GM10248 (cell line): Measurements from ENCODE around the gene EIF4EBP3.

Source experiments
- CTCF ChIA-PET: fragments of 300-600 bp; sonication (Branson Sonifier 250); formaldehyde crosslinking; extraction: SDS; loops from one replicate; lab custom pipeline; 2021; ENCODE audit warnings: antibody characterized with exemption; lab: Yijun Ruan, JAX
- POLR2A ChIA-PET: fragments of 350-650 bp; sonication (Branson Sonifier 250); formaldehyde crosslinking; extraction: SDS; loops from one replicate; lab custom pipeline; 2020; ENCODE audit warnings: antibody characterized with exemption; lab: Yijun Ruan, JAX
- DNase-seq: peaks from one replicate; pipeline ENCODE4 v3.0.0; 2012; ENCODE audit errors: extremely low spot score
- TF ChIP-seq, protein P1 (sequence below): IDR thresholded peaks from 2 replicates; pipeline ENCODE4 v1.5.1; 2012; ENCODE audit warnings: mild to moderate bottlenecking, low read depth; ENCODE audit errors: extremely low read depth, missing control alignments, control extremely low read depth

EIF4EBP3 gene

DNA sequence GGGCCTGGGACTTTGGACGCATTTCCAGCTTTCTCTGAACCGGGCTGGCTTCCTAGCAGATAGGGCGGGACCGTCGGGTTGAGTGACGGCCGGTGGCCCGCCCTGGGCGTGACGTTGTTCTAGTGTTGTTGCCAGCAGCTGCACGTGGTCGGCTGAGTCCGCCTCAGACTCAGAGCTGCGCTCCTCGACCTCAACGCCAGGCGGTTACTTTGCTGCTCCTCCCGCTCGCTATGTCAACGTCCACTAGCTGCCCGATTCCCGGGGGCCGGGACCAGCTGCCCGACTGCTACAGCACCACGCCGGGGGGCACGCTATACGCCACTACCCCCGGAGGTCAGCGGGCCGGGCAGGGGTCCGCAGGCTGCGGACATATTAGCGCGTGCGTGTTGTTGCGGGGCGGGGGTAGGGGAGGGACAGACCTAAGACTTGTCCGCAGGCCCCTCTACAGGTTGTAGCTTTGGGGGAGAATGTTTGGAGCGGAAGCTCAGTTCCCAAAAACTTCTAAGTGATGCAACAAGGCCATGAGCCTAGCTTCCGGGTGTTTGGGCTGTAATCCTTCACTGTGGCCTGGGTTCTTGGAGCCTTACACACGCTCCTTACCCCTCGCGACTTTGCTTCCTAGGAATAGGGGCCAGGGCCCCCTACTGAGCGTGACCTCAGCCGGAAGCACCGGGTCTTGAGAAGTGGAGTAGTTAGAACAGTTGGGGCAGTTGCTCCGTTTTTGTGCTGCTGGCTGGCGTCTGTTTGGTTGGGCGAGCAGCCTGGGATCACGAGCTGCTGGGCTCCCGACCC lies at the start of gene EIF4EBP3:
Gene EIF4EBP3, plus strand, starts transcription at position 155 of the 792 bp plus-strand sequence. Its CDS starts 76 bp downstream, at position 231.
- CTCF ChIA-PET, result interaction anchor here (0.8 to 2.5 kb wide), 16 partner anchors 9 to 183 kb away, joined by 3 to 15 read pairs (median 6); partner anchors contain the start of genes ANKHD1, SRA1 and TMCO6
- POLR2A ChIA-PET, result interaction anchor here (0.5 to 3.2 kb wide), 7 partner anchors 10 to 1086 kb away, joined by 3 to 22 read pairs (median 4); partner anchors contain the start of genes APBB3, SLC35A4 and SRA1
- peak; percentile 90 for DNase-seq
- TF ChIP-seq, protein P1, sequence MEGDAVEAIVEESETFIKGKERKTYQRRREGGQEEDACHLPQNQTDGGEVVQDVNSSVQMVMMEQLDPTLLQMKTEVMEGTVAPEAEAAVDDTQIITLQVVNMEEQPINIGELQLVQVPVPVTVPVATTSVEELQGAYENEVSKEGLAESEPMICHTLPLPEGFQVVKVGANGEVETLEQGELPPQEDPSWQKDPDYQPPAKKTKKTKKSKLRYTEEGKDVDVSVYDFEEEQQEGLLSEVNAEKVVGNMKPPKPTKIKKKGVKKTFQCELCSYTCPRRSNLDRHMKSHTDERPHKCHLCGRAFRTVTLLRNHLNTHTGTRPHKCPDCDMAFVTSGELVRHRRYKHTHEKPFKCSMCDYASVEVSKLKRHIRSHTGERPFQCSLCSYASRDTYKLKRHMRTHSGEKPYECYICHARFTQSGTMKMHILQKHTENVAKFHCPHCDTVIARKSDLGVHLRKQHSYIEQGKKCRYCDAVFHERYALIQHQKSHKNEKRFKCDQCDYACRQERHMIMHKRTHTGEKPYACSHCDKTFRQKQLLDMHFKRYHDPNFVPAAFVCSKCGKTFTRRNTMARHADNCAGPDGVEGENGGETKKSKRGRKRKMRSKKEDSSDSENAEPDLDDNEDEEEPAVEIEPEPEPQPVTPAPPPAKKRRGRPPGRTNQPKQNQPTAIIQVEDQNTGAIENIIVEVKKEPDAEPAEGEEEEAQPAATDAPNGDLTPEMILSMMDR, result no peak

DNA sequence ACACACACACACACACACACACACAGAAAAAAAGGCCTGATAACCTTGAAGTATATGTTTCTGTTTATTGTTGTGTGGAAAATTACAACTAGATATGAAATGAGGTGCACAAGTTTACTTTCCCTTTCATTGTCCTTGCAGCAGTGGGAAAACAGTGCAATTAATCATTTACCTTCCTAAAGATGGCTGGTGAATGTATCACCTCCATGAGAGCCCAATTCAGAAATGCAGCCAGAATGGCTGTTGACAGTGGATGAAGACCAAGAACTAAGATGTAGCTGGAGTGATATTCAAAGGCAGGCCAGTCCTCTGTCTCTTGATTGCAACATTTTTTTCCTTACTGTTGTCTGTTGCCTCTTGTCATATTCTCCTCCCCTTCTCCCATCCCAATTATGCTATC lies 49.6 kb upstream of the EIF4EBP3 start:
- DNase-seq, result no peak
- TF ChIP-seq, protein P1, result no peak
- POLR2A ChIA-PET, result no interaction called here
- CTCF ChIA-PET, result no interaction called here

DNA sequence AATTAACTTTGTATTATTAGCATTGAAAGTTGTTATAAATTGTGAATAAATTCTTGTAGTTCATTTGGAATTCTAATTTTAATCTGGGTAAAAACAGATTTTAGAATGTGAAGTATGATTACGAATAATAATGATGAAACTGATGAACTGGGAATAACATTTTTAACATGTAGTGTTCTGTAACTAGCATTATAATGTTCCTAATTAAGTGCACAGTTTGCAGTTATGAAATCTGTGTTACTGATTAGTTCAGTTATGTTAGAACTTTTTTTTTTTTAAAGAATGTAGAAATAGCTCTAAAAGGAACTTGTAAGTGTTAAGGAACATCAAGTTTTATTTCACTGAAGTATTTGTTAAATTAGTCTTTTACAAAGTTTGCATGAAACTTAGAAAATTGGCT lies 48.9 kb upstream of the EIF4EBP3 start:
- TF ChIP-seq, protein P1, result no peak
- no peak for DNase-seq
- ChIA-PET CTCF (no interaction called here), POLR2A (no interaction called here)

DNA sequence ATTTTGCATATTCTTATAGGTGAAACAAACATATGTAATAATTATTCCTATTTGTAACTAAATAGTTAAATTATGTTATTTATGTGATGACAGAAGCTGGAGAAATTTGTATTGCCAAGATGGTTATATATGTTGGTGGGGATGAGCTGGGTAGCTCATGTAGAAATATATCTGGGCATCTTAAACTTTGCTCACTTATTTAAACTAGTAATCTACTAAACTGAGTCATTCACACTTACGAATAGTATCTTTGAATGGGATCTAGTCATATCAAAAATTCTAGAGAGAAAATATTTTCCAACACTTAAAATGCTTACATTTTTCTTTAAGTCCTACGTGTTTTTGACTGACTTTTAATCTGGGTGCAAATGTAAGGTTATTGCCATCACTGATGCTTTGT lies 44.6 kb upstream of the EIF4EBP3 start:
- TF ChIP-seq, protein P1, result no peak
- CTCF ChIA-PET, result interaction anchor here (0.9 kb wide), 1 partner anchor 27 kb away, joined by 3 read pairs; no protein-coding TSS in a partner anchor
- DNase-seq, result no peak
- POLR2A ChIA-PET, result no interaction called here

DNA sequence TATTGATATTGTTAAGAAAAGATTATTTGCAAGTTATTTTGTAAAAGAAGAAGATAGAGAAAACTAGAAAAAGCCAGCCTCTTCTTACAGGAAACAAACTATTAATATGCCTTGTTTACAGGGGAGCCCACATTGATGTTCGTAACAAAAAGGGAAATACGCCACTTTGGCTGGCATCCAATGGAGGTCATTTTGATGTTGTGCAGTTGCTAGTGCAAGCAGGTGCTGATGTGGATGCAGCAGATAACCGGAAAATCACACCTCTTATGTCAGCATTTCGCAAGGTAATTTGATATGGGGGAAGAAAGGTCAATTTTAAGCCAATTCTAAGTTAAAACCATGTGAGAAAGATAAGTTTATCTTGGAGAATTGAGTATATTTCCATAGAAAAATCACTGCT lies 37.6 kb upstream of the EIF4EBP3 start:
- ChIA-PET POLR2A (no interaction called here), CTCF (interaction anchor here (1.0 to 1.7 kb wide), 2 partner anchors 17 to 21 kb away, joined by 3 to 5 read pairs; no protein-coding TSS in a partner anchor)
- TF ChIP-seq, protein P1, result no peak
- DNase-seq, result no peak

DNA sequence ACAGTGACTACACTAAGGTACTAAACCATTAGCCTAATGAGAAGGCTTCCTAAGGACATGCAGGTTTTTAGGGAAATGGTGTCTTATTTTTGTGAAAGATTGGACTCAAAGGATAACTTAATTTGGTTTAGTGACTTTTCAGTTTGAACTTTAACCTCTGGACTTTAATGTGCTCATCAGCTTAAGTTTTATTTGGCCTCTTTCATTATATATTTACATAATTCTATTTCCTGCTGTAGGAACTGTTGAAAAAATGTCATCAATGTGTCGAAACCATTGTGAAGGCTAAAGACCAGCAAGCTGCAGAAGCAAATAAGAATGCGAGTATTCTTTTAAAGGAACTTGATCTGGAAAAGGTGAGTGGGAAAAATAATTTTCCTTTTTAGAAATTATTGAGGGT lies 34.3 kb upstream of the EIF4EBP3 start:
- no peak for DNase-seq
- ChIA-PET POLR2A (no interaction called here), CTCF (no interaction called here)
- TF ChIP-seq, protein P1, result no peak
